ENCODE measurements around the gene HHATL. TPM values are rescaled to one million over a fixed set of nuclear protein-coding genes. Genes with fewer than 3 reads are reported as not detected.
A peak's percentile ranks its signal among the peaks of the same experiment; 100 is the strongest.

HHATL gene
- polyA plus RNA-seq, 4 donors: 0.13 to 5.4 (median 1.2) TPM

GRCh38 chr3:42705962-42706585 is 3.5 kb upstream of the HHATL start:
- 62 to 76% (median 74%) methylated on average over 8 to 10 of the region's 10 CpGs for WGBS, 3 donors
- FAIRE-seq (no peak), DNase-seq (no peak)
- no peaks in the 10 kb centered on the region for H3K4me1 ChIP-seq (ENCODE audit: control insufficient read depth in 3 of 3, insufficient read depth in 2 of 3, low read depth in 1 of 3, low read length in 2 of 3)
- no peak overlapping the region for H3K27ac ChIP-seq (ENCODE audit: low read depth in 1 of 3, low read length in 2 of 3)
- no peak overlapping the region for H3K4me3 ChIP-seq (ENCODE audit: low read depth in 1 of 3, low read length in 3 of 3)
- H3K9me3 ChIP-seq (ENCODE audit: control insufficient read depth in 2 of 2, insufficient read depth in 1 of 2, low read depth in 1 of 2, low read length in 1 of 2): no peaks in the 10 kb centered on the region
- no peaks in the 10 kb centered on the region for H3K27me3 ChIP-seq (ENCODE audit: control insufficient read depth in 3 of 3, insufficient read depth in 3 of 3, low read length in 3 of 3)
- no peaks in the 10 kb centered on the region for H3K36me3 ChIP-seq (ENCODE audit: control insufficient read depth in 3 of 3, insufficient read depth in 2 of 3, low read depth in 1 of 3, low read length in 3 of 3)

GRCh38 chr3:42705058-42705767 is 2.6 kb upstream of the HHATL start:
- DNase-seq: no peak
- Histone ChIP-seq H3K4me3 (ENCODE audit: low read depth in 1 of 3, low read length in 3 of 3) (no peak overlapping the region), H3K36me3 (ENCODE audit: control insufficient read depth in 3 of 3, insufficient read depth in 2 of 3, low read depth in 1 of 3, low read length in 3 of 3) (no peaks in the 10 kb centered on the region), H3K27ac (ENCODE audit: low read depth in 1 of 3, low read length in 2 of 3) (no peak overlapping the region), H3K9me3 (ENCODE audit: control insufficient read depth in 2 of 2, insufficient read depth in 1 of 2, low read depth in 1 of 2, low read length in 1 of 2) (no peaks in the 10 kb centered on the region), H3K27me3 (ENCODE audit: control insufficient read depth in 3 of 3, insufficient read depth in 3 of 3, low read length in 3 of 3) (peaks cover 0 to 3% (median 0%) of the 10 kb centered on the region in 3 donors), H3K4me1 (ENCODE audit: control insufficient read depth in 3 of 3, insufficient read depth in 2 of 3, low read depth in 1 of 3, low read length in 2 of 3) (no peaks in the 10 kb centered on the region)
- WGBS, 3 donors: 62 to 74% (median 62%) methylated on average over 7 of the region's 7 CpGs
- no peak for FAIRE-seq

GRCh38 chr3:42704136-42704841 is 1.7 kb upstream of the HHATL start:
- FAIRE-seq (no peak), DNase-seq (no peak)
- Histone ChIP-seq H3K4me3 (ENCODE audit: low read depth in 1 of 3, low read length in 3 of 3) (no peak overlapping the region), H3K27me3 (ENCODE audit: control insufficient read depth in 3 of 3, insufficient read depth in 3 of 3, low read length in 3 of 3) (peaks cover 0 to 3% (median 0%) of the 10 kb centered on the region in 3 donors), H3K27ac (ENCODE audit: low read depth in 1 of 3, low read length in 2 of 3) (no peak overlapping the region), H3K4me1 (ENCODE audit: control insufficient read depth in 3 of 3, insufficient read depth in 2 of 3, low read depth in 1 of 3, low read length in 2 of 3) (no peaks in the 10 kb centered on the region), H3K9me3 (ENCODE audit: control insufficient read depth in 2 of 2, insufficient read depth in 1 of 2, low read depth in 1 of 2, low read length in 1 of 2) (no peaks in the 10 kb centered on the region), H3K36me3 (ENCODE audit: control insufficient read depth in 3 of 3, insufficient read depth in 2 of 3, low read depth in 1 of 3, low read length in 3 of 3) (no peaks in the 10 kb centered on the region)
- WGBS, 3 donors: 82 to 83% (median 83%) methylated on average over 8 of the region's 8 CpGs

GRCh38 chr3:42703695-42704025 is 1.1 kb upstream of the HHATL start:
- 69 to 76% (median 73%) methylated on average over 5 of the region's 5 CpGs for WGBS, 3 donors
- FAIRE-seq: no peak

GRCh38 chr3:42702982-42703694 is 540 bp upstream of the HHATL start:
- 77 to 84% (median 80%) methylated on average over 6 of the region's 6 CpGs for WGBS, 3 donors
- Histone ChIP-seq H3K36me3 (ENCODE audit: control insufficient read depth in 3 of 3, insufficient read depth in 2 of 3, low read depth in 1 of 3, low read length in 3 of 3) (no peaks in the 10 kb centered on the region), H3K9me3 (ENCODE audit: control insufficient read depth in 2 of 2, insufficient read depth in 1 of 2, low read depth in 1 of 2, low read length in 1 of 2) (no peaks in the 10 kb centered on the region), H3K27me3 (ENCODE audit: control insufficient read depth in 3 of 3, insufficient read depth in 3 of 3, low read length in 3 of 3) (peaks cover 0 to 3% (median 0%) of the 10 kb centered on the region in 3 donors), H3K4me1 (ENCODE audit: control insufficient read depth in 3 of 3, insufficient read depth in 2 of 3, low read depth in 1 of 3, low read length in 2 of 3) (no peaks in the 10 kb centered on the region), H3K4me3 (ENCODE audit: low read depth in 1 of 3, low read length in 3 of 3) (no peak overlapping the region), H3K27ac (ENCODE audit: low read depth in 1 of 3, low read length in 2 of 3) (no peak overlapping the region)
- no peak for FAIRE-seq
- DNase-seq: no peak

More at GRCh38 chr3:42703695-42704025, 1.1 kb upstream of the HHATL start:
- peaks cover 0 to 3% (median 0%) of the 10 kb centered on the region in 3 donors for H3K27me3 ChIP-seq (ENCODE audit: control insufficient read depth in 3 of 3, insufficient read depth in 3 of 3, low read length in 3 of 3)
- H3K9me3 ChIP-seq (ENCODE audit: control insufficient read depth in 2 of 2, insufficient read depth in 1 of 2, low read depth in 1 of 2, low read length in 1 of 2): no peaks in the 10 kb centered on the region
- no peaks in the 10 kb centered on the region for H3K4me1 ChIP-seq (ENCODE audit: control insufficient read depth in 3 of 3, insufficient read depth in 2 of 3, low read depth in 1 of 3, low read length in 2 of 3)
- H3K36me3 ChIP-seq (ENCODE audit: control insufficient read depth in 3 of 3, insufficient read depth in 2 of 3, low read depth in 1 of 3, low read length in 3 of 3): no peaks in the 10 kb centered on the region
- H3K27ac ChIP-seq (ENCODE audit: low read depth in 1 of 3, low read length in 2 of 3): no peak overlapping the region
- no peak for DNase-seq
- H3K4me3 ChIP-seq (ENCODE audit: low read depth in 1 of 3, low read length in 3 of 3): no peak overlapping the region

- WGBS, 3 donors: 33 to 41% (median 35%) methylated on average over 12 to 15 of the region's 15 CpGs
- FAIRE-seq (no peak), DNase-seq (peak; percentile 20 to 65)
- Histone ChIP-seq H3K27me3 (ENCODE audit: control insufficient read depth in 3 of 3, insufficient read depth in 3 of 3, low read length in 3 of 3) (peaks cover 0 to 3% (median 0%) of the 10 kb centered on the region in 3 donors), H3K27ac (ENCODE audit: low read depth in 1 of 3, low read length in 2 of 3) (no peak overlapping the region), H3K4me3 (ENCODE audit: low read depth in 1 of 3, low read length in 3 of 3) (no peak overlapping the region), H3K4me1 (ENCODE audit: control insufficient read depth in 3 of 3, insufficient read depth in 2 of 3, low read depth in 1 of 3, low read length in 2 of 3) (no peaks in the 10 kb centered on the region), H3K36me3 (ENCODE audit: control insufficient read depth in 3 of 3, insufficient read depth in 2 of 3, low read depth in 1 of 3, low read length in 3 of 3) (no peaks in the 10 kb centered on the region), H3K9me3 (ENCODE audit: control insufficient read depth in 2 of 2, insufficient read depth in 1 of 2, low read depth in 1 of 2, low read length in 1 of 2) (no peaks in the 10 kb centered on the region)
Observed at GRCh38 chr3:42701371-42702065, 1.1 kb downstream of the HHATL start.

- Histone ChIP-seq H3K4me1 (ENCODE audit: control insufficient read depth in 3 of 3, insufficient read depth in 2 of 3, low read depth in 1 of 3, low read length in 2 of 3) (no peaks in the 10 kb centered on the region), H3K4me3 (ENCODE audit: low read depth in 1 of 3, low read length in 3 of 3) (no peak overlapping the region), H3K36me3 (ENCODE audit: control insufficient read depth in 3 of 3, insufficient read depth in 2 of 3, low read depth in 1 of 3, low read length in 3 of 3) (no peaks in the 10 kb centered on the region), H3K9me3 (ENCODE audit: control insufficient read depth in 2 of 2, insufficient read depth in 1 of 2, low read depth in 1 of 2, low read length in 1 of 2) (no peaks in the 10 kb centered on the region), H3K27ac (ENCODE audit: low read depth in 1 of 3, low read length in 2 of 3) (no peak overlapping the region), H3K27me3 (ENCODE audit: control insufficient read depth in 3 of 3, insufficient read depth in 3 of 3, low read length in 3 of 3) (peaks cover 0 to 3% (median 0%) of the 10 kb centered on the region in 3 donors)
- FAIRE-seq (no peak), DNase-seq (no peak)
- WGBS, 3 donors: 66 to 71% (median 66%) methylated on average over 15 of the region's 15 CpGs
Observed at GRCh38 chr3:42700366-42701288, 2.0 kb downstream of the HHATL start.

All from small intestine (tissue), 7 donors.